Osteoblast (primary cell): Measurements from ENCODE around the gene ZNF367. TPM values are rescaled to one million over a fixed set of nuclear protein-coding genes. Genes with fewer than 3 reads are reported as not detected.

ENCODE experiments used
- DNase-seq: peaks from one replicate; pipeline ENCODE4 v3.0.0; 2011; ENCODE audit warnings: low spot score, mixed read lengths; ENCODE audit not compliant: insufficient read length; ENCODE audit errors: missing footprints
- H2AFZ ChIP-seq: 2 replicates; pipeline ENCODE4 v1.6.0; 2011; ENCODE audit warnings: mild to moderate bottlenecking, low read length
- H3K27ac ChIP-seq: 2 replicates; pipeline ENCODE4 v1.5.1; 2011; ENCODE audit warnings: mild to moderate bottlenecking, low read depth, low read length, moderate library complexity
- H3K27me3 ChIP-seq: 2 replicates; pipeline ENCODE4 v1.6.0; 2012; ENCODE audit warnings: mild to moderate bottlenecking, control low read depth, inconsistent platforms, low read length, moderate library complexity; ENCODE audit not compliant: insufficient read depth
- H3K36me3 ChIP-seq: 2 replicates; pipeline ENCODE4 v1.5.1; 2011; ENCODE audit warnings: mild to moderate bottlenecking, low read length, control low read depth, moderate library complexity; ENCODE audit not compliant: insufficient read depth
- H3K4me1 ChIP-seq: 2 replicates; pipeline ENCODE4 v1.5.1; 2011; ENCODE audit warnings: mild to moderate bottlenecking, low read length, control low read depth, moderate library complexity; ENCODE audit not compliant: insufficient read depth
- H3K4me2 ChIP-seq: 2 replicates; pipeline ENCODE4 v1.6.0; 2011; ENCODE audit warnings: mild to moderate bottlenecking, low read length; ENCODE audit not compliant: insufficient read depth
- H3K4me3 ChIP-seq: fragments of 200-600 bp; sonication (generic); 3 replicates; pipeline ENCODE4 v1.5.1; 2012; ENCODE audit warnings: mild to moderate bottlenecking, low read length, inconsistent platforms; ENCODE audit not compliant: insufficient read depth
- H3K79me2 ChIP-seq: 2 replicates; pipeline ENCODE4 v1.6.0; 2012; ENCODE audit warnings: mild to moderate bottlenecking, low read length, control low read depth, inconsistent platforms; ENCODE audit not compliant: insufficient read depth
- H3K9me3 ChIP-seq: 2 replicates; pipeline ENCODE4 v1.5.1; 2011; ENCODE audit warnings: low read depth, low read length, control low read depth
- H4K20me1 ChIP-seq: 2 replicates; pipeline ENCODE4 v1.6.0; 2012; ENCODE audit warnings: mild to moderate bottlenecking, low read length, control low read depth; ENCODE audit not compliant: insufficient read depth
- CTCF ChIP-seq: IDR thresholded peaks from 2 replicates; pipeline ENCODE4 v1.5.1; 2011; ENCODE audit warnings: mild to moderate bottlenecking, low read depth, low read length, moderate library complexity; ENCODE audit errors: extremely low read depth
- total RNA-seq: library from RNA; depleted of rRNA; stranded (reverse); fragments of >200 nt; gene quantifications from 2 replicates; pipeline ENCODE4 v1.2.3, GENCODE V29; 2012

The ZNF367 gene
- total RNA-seq, 1 donor = 1.4 TPM

GRCh38 chr9:96411129-96411838 is 6.9 kb downstream of the ZNF367 start:
- H3K4me3 ChIP-seq = no peak overlapping the region
- no peaks in the 10 kb centered on the region for H3K36me3 ChIP-seq
- no peaks in the 10 kb centered on the region for H4K20me1 ChIP-seq
- peaks cover 45% of the 10 kb centered on the region for H3K79me2 ChIP-seq
- H3K27ac ChIP-seq = no peak overlapping the region
- no peak for DNase-seq
- no peak for TF ChIP-seq CTCF
- H3K4me1 ChIP-seq = peaks cover 8% of the 10 kb centered on the region
- no peak overlapping the region for H3K4me2 ChIP-seq
- no peaks in the 10 kb centered on the region for H3K27me3 ChIP-seq
- H3K9me3 ChIP-seq = no peaks in the 10 kb centered on the region
- peak overlapping the region; percentile 16 for H2AFZ ChIP-seq

GRCh38 chr9:96408409-96409280 is 9.5 kb downstream of the ZNF367 start:
- H3K4me2 ChIP-seq = no peak overlapping the region
- DNase-seq = no peak
- H3K27me3 ChIP-seq = no peaks in the 10 kb centered on the region
- H3K79me2 ChIP-seq = peaks cover 29% of the 10 kb centered on the region
- H3K9me3 ChIP-seq = no peaks in the 10 kb centered on the region
- H4K20me1 ChIP-seq = no peaks in the 10 kb centered on the region
- no peak overlapping the region for H3K4me3 ChIP-seq
- H3K27ac ChIP-seq = no peak overlapping the region
- no peaks in the 10 kb centered on the region for H3K36me3 ChIP-seq
- peak overlapping the region; percentile 77 for H2AFZ ChIP-seq
- TF ChIP-seq CTCF = no peak
- H3K4me1 ChIP-seq = peaks cover under 1% of the 10 kb centered on the region

- DNase-seq = no peak
- no peaks in the 10 kb centered on the region for H3K27me3 ChIP-seq
- H3K4me1 ChIP-seq = no peaks in the 10 kb centered on the region
- no peak for TF ChIP-seq CTCF
- peak overlapping the region; percentile 25 for H2AFZ ChIP-seq
- no peak overlapping the region for H3K4me2 ChIP-seq
- no peaks in the 10 kb centered on the region for H3K36me3 ChIP-seq
- H3K9me3 ChIP-seq = no peaks in the 10 kb centered on the region
- peaks cover 26% of the 10 kb centered on the region for H3K79me2 ChIP-seq
- no peaks in the 10 kb centered on the region for H4K20me1 ChIP-seq
- H3K27ac ChIP-seq = no peak overlapping the region
- H3K4me3 ChIP-seq = no peak overlapping the region
These were observed 17.8 kb downstream of the ZNF367 start for GRCh38 chr9:96400132-96400910.
